Suprapubic skin (tissue), 4 donors: Measurements from ENCODE around the gene MDM4. TPM values are rescaled to one million over a fixed set of nuclear protein-coding genes. Genes with fewer than 3 reads are reported as not detected.
A peak's percentile ranks its signal among the peaks of the same experiment; 100 is the strongest.

ENCODE experiments used
- DNase-seq, 2 donors: peaks; one replicate each; pipeline ENCODE4 v3.0.0-alpha.2; 2019; ENCODE audit warnings: low spot score in 2 of 2
- H3K27ac ChIP-seq: fragments of 200-600 bp; sonication (generic); one replicate; pipeline ENCODE4 v1.5.1; 2019
- H3K27me3 ChIP-seq: fragments of 200-600 bp; sonication (generic); one replicate; pipeline ENCODE4 v1.5.1; 2019
- H3K36me3 ChIP-seq: fragments of 200-600 bp; sonication (generic); one replicate; pipeline ENCODE4 v1.5.1; 2019
- H3K4me1 ChIP-seq: fragments of 200-600 bp; sonication (generic); one replicate; pipeline ENCODE4 v1.5.1; 2019
- H3K4me3 ChIP-seq: fragments of 200-600 bp; sonication (generic); one replicate; pipeline ENCODE4 v1.5.1; 2019; ENCODE audit warnings: mild to moderate bottlenecking
- H3K9me3 ChIP-seq: fragments of 200-600 bp; sonication (generic); one replicate; pipeline ENCODE4 v1.5.1; 2019
- EP300 ChIP-seq: sonication (generic); formaldehyde crosslinking; IDR thresholded peaks from one replicate; pipeline ENCODE4 v1.6.1; 2017; ENCODE audit warnings: antibody characterized with exemption
- POLR2A ChIP-seq, 2 donors: fragments of 450-650 bp; IDR thresholded peaks; one replicate each; pipeline ENCODE4 v1.6.1; 2017; ENCODE audit warnings: antibody characterized with exemption in 2 of 2, mild to moderate bottlenecking in 2 of 2, moderate library complexity in 2 of 2
- POLR2AphosphoS5 ChIP-seq, 3 donors: sonication (generic); formaldehyde crosslinking; IDR thresholded peaks; one replicate each; pipeline ENCODE4 v1.6.1; 2017; ENCODE audit warnings: antibody characterized with exemption in 3 of 3
- WGBS: methylation state at CpG from one replicate; pipeline ENCODE4 v1.1.5; 2018; 5-methylcytosine and 5-hydroxymethylcytosine counted together
- total RNA-seq, 4 donors: library from RNA; depleted of rRNA; stranded (reverse); fragments of >200 nt; gene quantifications; one replicate each; pipeline ENCODE4 v1.1.0, GENCODE V29; 2016
- TF ChIP-seq, protein P1 (sequence below), 2 donors: fragments of 200-600 bp in 1 of 2; fragments of 450-650 bp in 1 of 2; sonication (generic) in 1 of 2; IDR thresholded peaks; one replicate each; pipeline ENCODE4 v1.5.1; 2016 to 2019; ENCODE audit warnings: antibody characterized with exemption in 2 of 2, mild to moderate bottlenecking in 1 of 2, moderate library complexity in 1 of 2

MDM4 gene
- total RNA-seq, 4 donors from 2014 or later: 49.1 to 222 (median 63.2) TPM

DNA sequence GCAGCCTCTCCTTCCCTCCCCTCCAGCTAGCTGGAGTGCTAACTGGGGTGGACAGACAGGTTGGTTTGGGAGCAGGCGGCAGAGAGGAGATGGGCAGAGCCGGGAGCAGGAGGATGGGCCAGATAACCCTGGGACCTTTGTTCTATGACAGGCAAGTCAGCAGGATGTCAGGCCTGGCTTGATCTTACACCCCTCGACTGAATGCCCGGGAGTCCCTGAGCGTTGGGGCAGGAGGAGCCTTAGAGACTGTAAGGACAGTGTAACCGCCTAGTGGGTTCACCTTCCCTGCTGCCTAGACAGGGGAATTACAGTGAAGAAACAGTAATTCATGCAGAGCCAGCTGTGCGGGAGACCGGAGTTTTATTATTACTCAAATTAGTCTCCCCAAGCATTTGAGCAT is 60.2 kb downstream of the MDM4 start:
- Histone ChIP-seq H3K36me3 (peaks cover 3% of the 10 kb centered on the region), H3K9me3 (no peaks in the 10 kb centered on the region), H3K27ac (no peak overlapping the region), H3K4me3 (no peak overlapping the region), H3K4me1 (peaks cover 25% of the 10 kb centered on the region), H3K27me3 (no peaks in the 10 kb centered on the region)
- TF ChIP-seq POLR2AphosphoS5 (IDR thresholded peaks at IDR 0.05) (no peak), POLR2A (IDR thresholded peaks at IDR 0.05) (no peak), EP300 (no peak)
- TF ChIP-seq, protein P1, sequence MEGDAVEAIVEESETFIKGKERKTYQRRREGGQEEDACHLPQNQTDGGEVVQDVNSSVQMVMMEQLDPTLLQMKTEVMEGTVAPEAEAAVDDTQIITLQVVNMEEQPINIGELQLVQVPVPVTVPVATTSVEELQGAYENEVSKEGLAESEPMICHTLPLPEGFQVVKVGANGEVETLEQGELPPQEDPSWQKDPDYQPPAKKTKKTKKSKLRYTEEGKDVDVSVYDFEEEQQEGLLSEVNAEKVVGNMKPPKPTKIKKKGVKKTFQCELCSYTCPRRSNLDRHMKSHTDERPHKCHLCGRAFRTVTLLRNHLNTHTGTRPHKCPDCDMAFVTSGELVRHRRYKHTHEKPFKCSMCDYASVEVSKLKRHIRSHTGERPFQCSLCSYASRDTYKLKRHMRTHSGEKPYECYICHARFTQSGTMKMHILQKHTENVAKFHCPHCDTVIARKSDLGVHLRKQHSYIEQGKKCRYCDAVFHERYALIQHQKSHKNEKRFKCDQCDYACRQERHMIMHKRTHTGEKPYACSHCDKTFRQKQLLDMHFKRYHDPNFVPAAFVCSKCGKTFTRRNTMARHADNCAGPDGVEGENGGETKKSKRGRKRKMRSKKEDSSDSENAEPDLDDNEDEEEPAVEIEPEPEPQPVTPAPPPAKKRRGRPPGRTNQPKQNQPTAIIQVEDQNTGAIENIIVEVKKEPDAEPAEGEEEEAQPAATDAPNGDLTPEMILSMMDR (IDR thresholded peaks at IDR 0.05): no peak
- DNase-seq: no peak
- 92% methylated on average over 8 of the region's 8 CpGs for WGBS

DNA sequence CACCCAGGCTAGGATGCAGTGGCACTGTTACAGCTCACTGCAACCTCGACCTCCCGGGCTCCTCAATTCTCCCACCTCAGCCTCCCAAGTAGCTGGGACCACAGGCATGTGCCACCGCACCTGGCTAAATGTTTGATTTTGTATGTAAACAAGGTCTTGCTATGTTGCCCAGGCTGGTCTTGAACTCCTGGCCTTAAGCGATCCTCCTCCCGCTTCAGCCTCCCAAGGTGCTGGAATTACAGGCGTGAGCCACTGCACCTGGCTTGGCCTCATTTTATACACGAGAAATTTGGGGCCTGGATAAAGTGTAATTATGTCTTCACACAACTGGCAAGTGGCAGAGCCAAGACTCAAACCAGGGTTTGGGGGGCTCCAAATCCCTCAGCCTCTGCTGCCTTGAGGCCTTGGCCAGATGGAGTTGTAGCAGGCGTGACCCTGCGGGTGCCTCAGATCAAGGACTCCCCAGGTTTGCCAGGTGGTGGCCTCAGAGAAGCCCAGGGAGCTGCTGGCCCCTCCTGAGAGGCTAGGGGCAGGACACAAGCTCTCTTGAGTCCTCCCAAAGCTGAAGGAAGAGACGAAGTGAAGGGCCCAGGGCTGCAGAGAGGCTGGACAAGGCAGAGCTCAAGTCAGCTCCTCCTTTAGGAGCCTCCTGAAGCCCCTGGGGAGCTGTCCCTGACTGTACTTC is 61.7 kb downstream of the MDM4 start:
- Histone ChIP-seq H3K27ac (no peak overlapping the region), H3K4me1 (peaks cover 21% of the 10 kb centered on the region), H3K27me3 (no peaks in the 10 kb centered on the region), H3K36me3 (peaks cover 3% of the 10 kb centered on the region), H3K9me3 (no peaks in the 10 kb centered on the region), H3K4me3 (no peak overlapping the region)
- DNase-seq: no peak
- 99% methylated on average over 7 of the region's 10 CpGs for WGBS
- no peak for TF ChIP-seq EP300
- TF ChIP-seq, protein P1 (IDR thresholded peaks at IDR 0.05): no peak
- TF ChIP-seq POLR2AphosphoS5 (IDR thresholded peaks at IDR 0.05): no peak
- TF ChIP-seq POLR2A (IDR thresholded peaks at IDR 0.05): no peak

- TF ChIP-seq EP300: no peak
- no peak for TF ChIP-seq POLR2AphosphoS5 (IDR thresholded peaks at IDR 0.05)
- TF ChIP-seq, protein P1 (IDR thresholded peaks at IDR 0.05): no peak
- no peak for TF ChIP-seq POLR2A (IDR thresholded peaks at IDR 0.05)
- Histone ChIP-seq H3K36me3 (no peaks in the 10 kb centered on the region), H3K9me3 (no peaks in the 10 kb centered on the region), H3K4me1 (peaks cover 22% of the 10 kb centered on the region), H3K27ac (no peak overlapping the region), H3K4me3 (peak overlapping the region; percentile 30), H3K27me3 (no peaks in the 10 kb centered on the region)
- DNase-seq: no peak
- WGBS: 63% methylated on average over 18 of the region's 18 CpGs
These were observed 62.9 kb downstream of the MDM4 start for GRCh38 chr1:204578867-204579664.

DNA sequence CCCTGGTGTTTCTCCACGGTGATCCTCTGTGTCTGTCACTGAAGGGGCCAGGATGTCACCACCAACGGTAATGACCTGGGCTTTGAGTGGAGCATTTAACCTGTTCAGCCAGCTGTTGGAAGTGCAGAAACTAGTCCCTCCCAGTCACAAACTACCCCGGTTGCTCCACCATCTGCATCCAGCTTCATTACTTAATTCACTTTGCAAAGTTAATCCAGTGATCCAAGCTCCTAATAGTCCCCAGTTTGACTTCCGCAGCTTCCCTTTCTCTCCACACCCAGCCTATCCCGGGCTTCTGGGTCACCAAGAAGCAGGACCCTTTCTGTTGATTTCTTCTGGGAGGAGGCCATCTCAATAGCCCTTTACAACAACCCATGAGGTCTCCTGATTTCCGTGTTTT is 63.5 kb downstream of the MDM4 start:
- H3K36me3 ChIP-seq: no peaks in the 10 kb centered on the region
- H3K27ac ChIP-seq: no peak overlapping the region
- peaks cover 24% of the 10 kb centered on the region for H3K4me1 ChIP-seq
- TF ChIP-seq POLR2AphosphoS5 (IDR thresholded peaks at IDR 0.05) (no peak), EP300 (no peak), POLR2A (IDR thresholded peaks at IDR 0.05) (no peak)
- TF ChIP-seq, protein P1 (IDR thresholded peaks at IDR 0.05): no peak
- no peaks in the 10 kb centered on the region for H3K27me3 ChIP-seq
- 84% methylated on average over 6 of the region's 6 CpGs for WGBS
- DNase-seq: no peak
- H3K9me3 ChIP-seq: no peaks in the 10 kb centered on the region
- H3K4me3 ChIP-seq: no peak overlapping the region

DNA sequence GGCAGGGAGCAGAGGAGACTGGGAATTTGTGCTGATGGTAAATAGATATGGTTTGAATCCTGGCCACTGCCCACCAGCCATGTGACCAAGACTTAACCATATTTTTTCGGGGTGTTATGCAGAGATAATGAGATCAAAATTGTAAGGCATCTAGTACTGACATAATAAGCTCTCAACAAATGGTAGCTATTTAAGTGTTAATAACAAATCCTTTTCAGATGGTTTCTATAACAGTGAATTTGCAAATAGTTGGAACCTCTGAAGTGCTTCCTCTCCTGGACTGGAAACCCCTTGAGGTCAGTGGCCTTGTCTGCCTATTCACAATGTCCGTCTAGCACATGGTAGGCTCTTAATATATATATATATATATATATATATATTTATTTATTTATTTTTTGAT is 64.7 kb downstream of the MDM4 start:
- Histone ChIP-seq H3K36me3 (no peaks in the 10 kb centered on the region), H3K4me3 (no peak overlapping the region), H3K9me3 (no peaks in the 10 kb centered on the region), H3K4me1 (peaks cover 19% of the 10 kb centered on the region), H3K27ac (no peak overlapping the region), H3K27me3 (no peaks in the 10 kb centered on the region)
- no peak for DNase-seq
- WGBS: 89% methylated on average over 2 of the region's 2 CpGs
- TF ChIP-seq POLR2A (IDR thresholded peaks at IDR 0.05) (no peak), EP300 (no peak), POLR2AphosphoS5 (IDR thresholded peaks at IDR 0.05) (no peak)
